Measurements from ENCODE around the gene MAP1LC3B2.

The MAP1LC3B2 gene

GRCh38 chr12:116538076-116538591 is 21.0 kb upstream of the MAP1LC3B2 start:
- DNase-seq: no peak

- DNase-seq: peak; percentile 25 to 27
Observed at GRCh38 chr12:116538682-116539305, 20.4 kb upstream of the MAP1LC3B2 start.

- DNase-seq: no peak
Observed at GRCh38 chr12:116539361-116539771, 19.8 kb upstream of the MAP1LC3B2 start.

GRCh38 chr12:116539905-116540482 is 19.2 kb upstream of the MAP1LC3B2 start:
- peak in 1 of 2 donors; percentile 49 for DNase-seq

- no peak for DNase-seq
Observed at GRCh38 chr12:116540622-116541152, 18.5 kb upstream of the MAP1LC3B2 start.

GRCh38 chr12:116541547-116542344 is 17.4 kb upstream of the MAP1LC3B2 start:
- DNase-seq: no peak

- DNase-seq: no peak
Observed at GRCh38 chr12:116542345-116542956, 16.7 kb upstream of the MAP1LC3B2 start.

- no peak for DNase-seq
Observed at GRCh38 chr12:116544656-116545055, 14.5 kb upstream of the MAP1LC3B2 start.

GRCh38 chr12:116545144-116545543 is 14.0 kb upstream of the MAP1LC3B2 start:
- DNase-seq: no peak

- no peak for DNase-seq
Observed at GRCh38 chr12:116545936-116546335, 13.2 kb upstream of the MAP1LC3B2 start.

GRCh38 chr12:116547955-116548501 is 11.2 kb upstream of the MAP1LC3B2 start:
- peak; percentile 32 to 48 for DNase-seq

- DNase-seq: no peak
Observed at GRCh38 chr12:116549993-116550392, 9.2 kb upstream of the MAP1LC3B2 start.

GRCh38 chr12:116551151-116551550 is 8.0 kb upstream of the MAP1LC3B2 start:
- DNase-seq: no peak

- DNase-seq: no peak
Observed at GRCh38 chr12:116551619-116551951, 7.6 kb upstream of the MAP1LC3B2 start.

- DNase-seq: peak; percentile 84 to 97
Observed at GRCh38 chr12:116551952-116552772, 7.0 kb upstream of the MAP1LC3B2 start.

- DNase-seq: peak; percentile 47 to 78
Observed at GRCh38 chr12:116552773-116553373, 6.3 kb upstream of the MAP1LC3B2 start.

GRCh38 chr12:116556356-116556952 is 2.7 kb upstream of the MAP1LC3B2 start:
- DNase-seq: no peak

- peak in 1 of 2 donors; percentile 7 for DNase-seq
Observed at GRCh38 chr12:116556964-116557698, 2.0 kb upstream of the MAP1LC3B2 start.

- peak; percentile 36 to 40 for DNase-seq
Observed at GRCh38 chr12:116558280-116559161, 660 bp upstream of the MAP1LC3B2 start.
